KMS-11 (cell line): ENCODE measurements around the gene SUPT3H.
"Not testable (repeated sequence)": the region's sequence is repeated elsewhere in the genome, so short reads cannot be mapped to it uniquely, and the experiment has no call there.

Experiments used
- H2AFZ ChIP-seq: fragments of 200-600 bp; sonication (generic); 2 replicates; pipeline ENCODE4 v1.6.1; 2016; ENCODE audit warnings: antibody characterized with exemption, mixed run types, low read depth
- H3K27ac ChIP-seq: fragments of 200-600 bp; sonication (generic); 2 replicates; pipeline ENCODE4 v1.6.1; 2016; ENCODE audit warnings: mild to moderate bottlenecking, mixed run types
- H3K27me3 ChIP-seq: fragments of 200-600 bp; sonication (generic); 2 replicates; pipeline ENCODE4 v1.6.1; 2017; ENCODE audit warnings: mild to moderate bottlenecking, low read depth, mixed run types, moderate library complexity; ENCODE audit not compliant: insufficient read depth
- H3K36me3 ChIP-seq: fragments of 200-600 bp; sonication (generic); 2 replicates; pipeline ENCODE4 v1.6.1; 2017; ENCODE audit warnings: mild to moderate bottlenecking, mixed run types; ENCODE audit not compliant: insufficient read depth
- H3K4me1 ChIP-seq: fragments of 200-600 bp; sonication (generic); 2 replicates; pipeline ENCODE4 v1.6.1; 2016; ENCODE audit warnings: mild to moderate bottlenecking, low read depth, mixed run types; ENCODE audit not compliant: poor library complexity, severe bottlenecking
- H3K4me2 ChIP-seq: fragments of 200-600 bp; sonication (generic); 2 replicates; pipeline ENCODE4 v1.7.0; 2016; ENCODE audit warnings: mild to moderate bottlenecking, mixed run types
- H3K4me3 ChIP-seq: fragments of 200-600 bp; sonication (generic); IDR thresholded peaks from 2 replicates; pipeline ENCODE4 v1.6.1; 2017; ENCODE audit warnings: low read depth, low read length, mixed read lengths; ENCODE audit not compliant: insufficient read depth
- H3K79me2 ChIP-seq: fragments of 200-600 bp; sonication (generic); 2 replicates; pipeline ENCODE4 v1.6.1; 2016; ENCODE audit warnings: low read depth, mixed run types; ENCODE audit not compliant: insufficient read depth
- H3K9ac ChIP-seq: fragments of 200-600 bp; sonication (generic); 2 replicates; pipeline ENCODE4 v1.6.1; 2016; ENCODE audit warnings: mild to moderate bottlenecking, mixed run types
- H4K20me1 ChIP-seq: fragments of 200-600 bp; sonication (generic); 2 replicates; pipeline ENCODE4 v1.6.1; 2016; ENCODE audit warnings: mild to moderate bottlenecking, mixed run types; ENCODE audit not compliant: insufficient read depth
- TF ChIP-seq, protein P1 (sequence below): fragments of 200-600 bp; sonication (generic); conservative IDR thresholded peaks from 2 replicates; pipeline ENCODE4 v1.6.1; 2017; ENCODE audit warnings: low read depth, mild to moderate bottlenecking, antibody characterized with exemption, low read length, moderate library complexity, mixed read lengths

SUPT3H gene

DNA sequence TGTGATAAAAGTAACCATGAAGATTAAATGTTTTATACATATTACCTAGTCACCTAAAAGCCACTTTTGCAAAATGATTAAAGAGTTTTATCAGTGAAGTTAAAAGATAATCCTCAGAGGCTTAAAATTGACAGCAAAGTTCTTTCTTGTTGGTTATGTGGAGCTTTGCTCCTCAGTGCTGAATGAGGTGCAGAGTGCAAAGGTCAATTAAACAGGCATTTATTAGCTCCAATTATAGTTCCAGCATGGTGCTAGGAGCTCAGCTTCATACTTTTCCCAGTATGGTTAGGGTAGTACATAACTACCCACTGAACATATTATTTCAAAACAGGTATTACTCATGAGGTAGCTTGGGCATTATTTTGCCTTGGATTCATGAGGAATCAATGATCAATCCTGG lies 463.6 kb downstream of the SUPT3H start:
- no peaks in the 10 kb centered on the region for H3K27me3 ChIP-seq

DNA sequence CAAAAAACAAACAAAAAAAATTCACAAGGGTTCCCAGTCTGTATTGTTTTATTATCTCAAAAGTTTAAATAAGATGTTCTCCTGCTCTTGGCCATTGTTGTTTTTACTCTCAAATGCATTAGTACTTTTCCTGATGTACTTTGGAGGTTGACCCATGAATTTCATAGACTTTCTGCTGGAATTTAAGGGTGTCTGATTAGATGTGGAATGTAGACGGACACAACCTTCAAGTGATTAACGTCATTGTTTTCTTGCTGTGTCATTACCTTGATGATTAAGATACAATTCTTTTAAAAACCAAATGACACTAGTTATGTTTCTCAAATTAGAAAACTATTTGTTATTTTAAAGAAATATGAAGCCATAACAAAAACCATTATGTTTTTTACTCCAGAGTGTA lies 471.0 kb downstream of the SUPT3H start:
- Histone ChIP-seq H3K79me2 (no peaks in the 10 kb centered on the region), H4K20me1 (no peaks in the 10 kb centered on the region), H3K27ac (no peak overlapping the region), H3K27me3 (no peaks in the 10 kb centered on the region), H3K4me1 (no peaks in the 10 kb centered on the region), H3K4me3 (no peak overlapping the region), H3K9ac (no peak overlapping the region), H3K4me2 (no peak overlapping the region), H3K36me3 (no peaks in the 10 kb centered on the region), H2AFZ (no peak overlapping the region)
- TF ChIP-seq, protein P1, sequence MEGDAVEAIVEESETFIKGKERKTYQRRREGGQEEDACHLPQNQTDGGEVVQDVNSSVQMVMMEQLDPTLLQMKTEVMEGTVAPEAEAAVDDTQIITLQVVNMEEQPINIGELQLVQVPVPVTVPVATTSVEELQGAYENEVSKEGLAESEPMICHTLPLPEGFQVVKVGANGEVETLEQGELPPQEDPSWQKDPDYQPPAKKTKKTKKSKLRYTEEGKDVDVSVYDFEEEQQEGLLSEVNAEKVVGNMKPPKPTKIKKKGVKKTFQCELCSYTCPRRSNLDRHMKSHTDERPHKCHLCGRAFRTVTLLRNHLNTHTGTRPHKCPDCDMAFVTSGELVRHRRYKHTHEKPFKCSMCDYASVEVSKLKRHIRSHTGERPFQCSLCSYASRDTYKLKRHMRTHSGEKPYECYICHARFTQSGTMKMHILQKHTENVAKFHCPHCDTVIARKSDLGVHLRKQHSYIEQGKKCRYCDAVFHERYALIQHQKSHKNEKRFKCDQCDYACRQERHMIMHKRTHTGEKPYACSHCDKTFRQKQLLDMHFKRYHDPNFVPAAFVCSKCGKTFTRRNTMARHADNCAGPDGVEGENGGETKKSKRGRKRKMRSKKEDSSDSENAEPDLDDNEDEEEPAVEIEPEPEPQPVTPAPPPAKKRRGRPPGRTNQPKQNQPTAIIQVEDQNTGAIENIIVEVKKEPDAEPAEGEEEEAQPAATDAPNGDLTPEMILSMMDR = no peak

More for the DNA sequence above, 463.6 kb downstream of the SUPT3H start:
- H3K4me3 ChIP-seq = no peak overlapping the region
- H3K79me2 ChIP-seq = no peaks in the 10 kb centered on the region
- H2AFZ ChIP-seq = no peak overlapping the region
- TF ChIP-seq, protein P1 = no peak
- H3K27ac ChIP-seq = no peak overlapping the region
- H3K36me3 ChIP-seq = no peaks in the 10 kb centered on the region
- no peaks in the 10 kb centered on the region for H4K20me1 ChIP-seq
- no peaks in the 10 kb centered on the region for H3K4me1 ChIP-seq
- no peak overlapping the region for H3K4me2 ChIP-seq
- H3K9ac ChIP-seq = no peak overlapping the region

DNA sequence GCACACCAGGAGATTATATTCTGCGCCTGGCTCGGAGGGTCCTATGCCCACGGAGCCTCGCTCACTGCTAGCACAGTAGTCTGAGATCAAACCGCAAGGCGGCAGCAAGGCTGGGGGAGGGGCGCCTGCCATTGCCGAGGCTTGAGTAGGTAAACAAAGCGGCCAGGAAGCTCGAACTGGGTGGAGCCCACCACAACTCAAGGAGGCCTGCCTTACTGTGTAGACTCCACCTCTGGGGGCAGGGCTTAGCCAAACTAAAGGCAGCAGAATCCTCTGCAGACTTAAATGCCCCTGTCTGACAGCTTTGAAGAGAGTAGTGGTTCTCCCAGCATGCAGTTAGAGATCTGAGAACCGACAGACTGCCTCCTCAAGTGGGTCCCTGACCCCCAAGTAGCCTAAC lies 477.4 kb downstream of the SUPT3H start:
- not testable (repeated sequence) for H2AFZ ChIP-seq, H4K20me1 ChIP-seq, H3K27me3 ChIP-seq, H3K36me3 ChIP-seq, H3K4me2 ChIP-seq, H3K4me3 ChIP-seq, H3K9ac ChIP-seq, H3K4me1 ChIP-seq, H3K79me2 ChIP-seq, H3K27ac ChIP-seq

DNA sequence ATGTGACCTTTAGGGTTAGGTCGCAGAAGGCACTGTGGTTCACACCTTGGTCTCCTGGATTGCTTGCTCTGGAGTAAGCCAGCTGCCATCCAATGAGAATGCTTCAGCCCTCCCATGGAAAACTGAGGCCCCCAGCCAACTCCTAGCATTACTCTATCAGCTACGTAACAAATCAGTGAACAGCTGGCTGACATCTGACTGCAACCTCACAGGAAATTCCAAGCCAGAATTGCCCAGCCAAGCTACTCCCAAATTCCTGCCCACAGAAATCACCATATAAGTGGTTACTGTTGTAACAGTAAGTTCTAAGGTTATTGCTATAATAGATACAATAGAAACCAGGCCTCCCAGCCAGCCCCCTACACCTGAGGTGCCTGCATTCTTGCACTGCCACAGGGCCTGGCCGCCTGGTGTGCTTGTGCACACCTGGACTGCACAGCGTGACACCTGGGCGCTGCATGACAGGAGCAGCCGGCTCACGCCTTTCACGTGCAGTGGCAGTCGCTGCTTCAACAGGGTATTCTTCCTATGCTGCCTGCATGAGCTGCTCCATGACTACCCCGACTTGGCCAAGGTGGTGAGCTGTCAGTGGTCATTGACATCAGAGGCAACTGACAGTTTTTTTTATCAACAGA lies 479.3 kb downstream of the SUPT3H start:
- Histone ChIP-seq H3K4me2 (no peak overlapping the region), H3K27me3 (no peaks in the 10 kb centered on the region), H2AFZ (no peak overlapping the region), H3K4me3 (no peak overlapping the region), H3K79me2 (no peaks in the 10 kb centered on the region), H3K4me1 (no peaks in the 10 kb centered on the region), H3K36me3 (no peaks in the 10 kb centered on the region), H3K27ac (no peak overlapping the region), H3K9ac (no peak overlapping the region), H4K20me1 (no peaks in the 10 kb centered on the region)
- TF ChIP-seq, protein P1 = no peak

DNA sequence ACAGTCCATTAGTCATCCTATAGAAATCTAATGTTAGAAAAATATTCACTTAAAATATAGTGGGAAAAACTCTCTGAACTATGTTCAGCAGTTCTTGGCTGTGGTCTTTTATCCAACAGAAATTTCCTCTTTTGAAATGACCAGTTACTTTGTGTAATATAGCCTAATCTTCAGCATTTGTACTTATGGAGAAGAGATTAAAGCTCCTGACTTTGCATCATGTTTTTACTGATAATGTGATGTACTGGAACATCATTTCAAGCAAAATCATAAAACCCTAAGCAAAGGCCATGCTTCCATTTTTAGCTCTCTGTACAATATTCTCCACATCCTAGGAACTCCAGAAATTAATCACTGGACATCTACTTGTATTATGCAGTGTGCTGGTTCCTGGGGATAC lies 480.4 kb downstream of the SUPT3H start:
- Histone ChIP-seq H3K27me3 (no peaks in the 10 kb centered on the region), H3K4me1 (no peaks in the 10 kb centered on the region), H3K27ac (no peak overlapping the region), H4K20me1 (no peaks in the 10 kb centered on the region), H3K79me2 (no peaks in the 10 kb centered on the region), H3K4me2 (no peak overlapping the region), H2AFZ (no peak overlapping the region), H3K36me3 (no peaks in the 10 kb centered on the region), H3K9ac (no peak overlapping the region), H3K4me3 (no peak overlapping the region)
- TF ChIP-seq, protein P1 = no peak
